GM11168 (cell line): ENCODE data around the gene PTPN7.

ENCODE experiments used
- in situ Hi-C: fragments of 300-500 bp; cut with MboI; formaldehyde crosslinking; loops from one replicate; pipeline ENCODE4 v1.12.0; 2022; ENCODE audit warnings: low sequenced_read_pairs; ENCODE audit not compliant: unreplicated experiment

The PTPN7 gene

DNA sequence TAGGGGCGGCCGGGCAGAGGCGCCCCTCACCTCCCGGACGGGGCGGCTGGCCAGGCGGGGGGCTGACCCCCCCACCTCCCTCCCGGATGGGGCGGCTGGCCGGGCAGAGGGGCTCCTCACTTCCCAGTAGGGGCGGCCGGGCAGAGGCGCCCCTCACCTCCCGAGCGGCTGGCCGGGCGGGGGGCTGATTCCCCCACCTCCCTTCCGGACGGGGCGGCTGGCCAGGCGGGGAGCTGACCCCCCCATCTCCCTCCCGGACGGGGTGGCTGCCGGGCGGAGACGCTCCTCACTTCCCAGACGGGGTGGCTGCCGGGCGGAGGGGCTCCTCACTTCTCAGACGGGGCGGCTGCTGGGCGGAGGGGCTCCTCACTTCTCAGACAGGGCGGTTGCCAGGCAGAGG lies 31.0 kb upstream of the PTPN7 start:
- in situ Hi-C loops: loop anchor here (25.0 kb wide), 1 partner anchor 496 kb away; no protein-coding TSS in a partner anchor

DNA sequence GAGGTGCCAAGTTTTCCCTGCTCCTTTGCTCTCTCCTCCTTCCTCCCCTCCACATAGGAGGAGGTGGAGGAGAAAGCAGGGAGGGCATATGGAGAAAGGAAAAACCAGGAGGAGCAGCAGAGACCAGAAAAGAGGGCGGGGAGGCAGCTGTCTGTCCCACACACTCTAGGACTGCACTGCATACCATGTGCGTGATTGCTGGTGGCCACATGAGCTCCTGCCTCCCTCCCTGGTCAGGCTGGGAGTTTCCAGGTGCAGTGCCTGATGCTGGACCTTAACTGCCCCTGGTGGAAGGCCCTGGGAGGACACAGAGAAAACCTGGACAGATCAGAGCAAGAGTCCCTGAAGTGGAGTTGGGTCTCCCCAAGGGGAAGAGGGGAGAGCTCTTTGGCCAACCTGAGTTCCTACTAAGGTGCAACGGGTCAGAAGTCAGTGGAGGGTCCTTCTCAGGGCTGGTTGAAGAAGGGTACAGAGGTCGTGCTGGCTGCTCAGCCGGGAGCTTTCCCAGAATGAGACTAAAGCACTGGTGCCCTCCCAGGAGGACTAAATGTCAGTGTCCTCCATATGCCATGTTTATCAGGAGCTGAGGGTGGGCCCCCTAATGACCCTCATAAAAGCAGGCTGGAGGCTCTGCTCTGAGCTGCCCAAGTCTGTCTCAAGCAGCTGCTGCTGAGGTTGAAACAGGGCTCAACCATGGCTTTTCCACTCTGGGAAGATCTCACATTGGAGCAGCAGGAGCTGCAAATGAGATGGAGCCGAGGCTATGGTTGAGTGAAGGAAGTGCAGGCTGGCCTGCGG lies 29.7 kb upstream of the PTPN7 start:
- in situ Hi-C loops: loop anchor here (25.0 kb wide), 1 partner anchor 497 kb away; no protein-coding TSS in a partner anchor

- in situ Hi-C loops: loop anchor here (25.0 kb wide), 1 partner anchor 498 kb away; no protein-coding TSS in a partner anchor
These were observed 28.8 kb upstream of the PTPN7 start for GRCh38 chr1:202189001-202189790.

DNA sequence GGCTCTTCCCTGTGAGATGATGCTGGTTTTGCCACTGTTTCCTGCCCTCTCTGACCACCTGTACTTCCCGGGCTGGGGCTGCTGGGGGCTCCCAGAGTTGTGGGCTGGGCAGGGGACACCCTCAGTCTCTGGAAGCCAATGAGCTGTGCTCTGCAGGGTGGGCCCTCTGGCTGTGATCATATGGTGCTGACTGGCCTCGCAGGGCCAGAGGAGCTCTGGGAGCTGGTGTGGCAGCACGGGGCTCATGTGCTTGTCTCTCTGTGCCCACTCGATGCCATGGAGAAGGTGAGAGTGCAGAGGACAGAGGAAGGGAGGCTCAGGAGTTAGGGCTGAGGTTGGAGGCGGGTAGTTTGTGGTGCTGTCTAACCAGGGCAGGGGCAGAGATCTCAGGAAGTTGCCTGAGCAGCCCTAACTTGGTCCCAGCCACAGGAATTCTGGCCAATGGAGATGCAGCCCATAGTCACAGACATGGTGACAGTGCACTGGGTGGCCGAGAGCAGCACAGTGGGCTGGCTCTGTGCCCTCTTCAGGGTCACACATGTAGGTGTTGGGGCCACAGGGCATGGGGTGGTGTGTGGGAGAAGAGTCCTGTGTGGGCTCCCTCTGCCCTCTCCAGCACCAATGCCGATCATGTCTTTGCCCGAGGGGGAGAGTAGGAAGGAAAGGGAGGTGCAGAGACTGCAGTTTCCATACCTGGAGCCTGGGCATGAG lies 27.4 kb upstream of the PTPN7 start:
- in situ Hi-C loops: loop anchor here (25.0 kb wide), 1 partner anchor 499 kb away; no protein-coding TSS in a partner anchor

DNA sequence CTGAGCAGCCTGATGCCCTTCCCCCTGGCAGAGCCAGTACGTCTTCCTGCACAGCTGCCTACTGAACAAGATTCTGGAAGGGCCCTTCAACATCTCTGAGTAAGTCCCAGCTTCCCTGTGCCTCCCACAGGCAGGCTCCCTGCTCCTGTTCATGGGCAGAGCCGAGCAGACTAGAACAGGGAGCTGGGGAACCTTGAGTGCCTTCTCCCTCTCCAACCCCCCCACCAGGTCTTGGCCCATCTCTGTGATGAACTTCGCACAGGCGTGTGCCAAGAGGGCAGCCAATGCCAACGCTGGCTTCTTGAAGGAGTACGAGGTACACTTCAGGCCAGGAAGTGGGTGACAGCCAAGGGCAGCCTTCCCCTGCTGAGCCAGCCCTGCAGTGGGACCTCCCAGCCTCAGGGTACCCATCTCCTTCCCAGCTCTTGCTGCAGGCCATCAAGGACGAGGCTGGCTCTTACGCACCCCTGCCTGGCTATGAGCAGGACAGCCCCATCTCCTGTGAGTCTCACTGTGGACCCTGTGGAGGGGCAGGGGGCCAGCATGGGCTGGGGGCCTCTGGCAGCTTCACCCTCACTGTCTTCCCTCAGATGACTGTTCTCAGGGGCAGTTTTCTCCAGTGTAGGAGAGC lies 26.8 kb upstream of the PTPN7 start:
- in situ Hi-C loops: loop anchor here (25.0 kb wide), 1 partner anchor 500 kb away; no protein-coding TSS in a partner anchor

- in situ Hi-C loops: loop anchor here (25.0 kb wide), 1 partner anchor 501 kb away; no protein-coding TSS in a partner anchor
These were observed 25.9 kb upstream of the PTPN7 start for GRCh38 chr1:202186327-202186726.

GRCh38 chr1:202184750-202185460 lies 24.5 kb upstream of the PTPN7 start:
- in situ Hi-C loops: loop anchor here (25.0 kb wide), 1 partner anchor 502 kb away; no protein-coding TSS in a partner anchor

DNA sequence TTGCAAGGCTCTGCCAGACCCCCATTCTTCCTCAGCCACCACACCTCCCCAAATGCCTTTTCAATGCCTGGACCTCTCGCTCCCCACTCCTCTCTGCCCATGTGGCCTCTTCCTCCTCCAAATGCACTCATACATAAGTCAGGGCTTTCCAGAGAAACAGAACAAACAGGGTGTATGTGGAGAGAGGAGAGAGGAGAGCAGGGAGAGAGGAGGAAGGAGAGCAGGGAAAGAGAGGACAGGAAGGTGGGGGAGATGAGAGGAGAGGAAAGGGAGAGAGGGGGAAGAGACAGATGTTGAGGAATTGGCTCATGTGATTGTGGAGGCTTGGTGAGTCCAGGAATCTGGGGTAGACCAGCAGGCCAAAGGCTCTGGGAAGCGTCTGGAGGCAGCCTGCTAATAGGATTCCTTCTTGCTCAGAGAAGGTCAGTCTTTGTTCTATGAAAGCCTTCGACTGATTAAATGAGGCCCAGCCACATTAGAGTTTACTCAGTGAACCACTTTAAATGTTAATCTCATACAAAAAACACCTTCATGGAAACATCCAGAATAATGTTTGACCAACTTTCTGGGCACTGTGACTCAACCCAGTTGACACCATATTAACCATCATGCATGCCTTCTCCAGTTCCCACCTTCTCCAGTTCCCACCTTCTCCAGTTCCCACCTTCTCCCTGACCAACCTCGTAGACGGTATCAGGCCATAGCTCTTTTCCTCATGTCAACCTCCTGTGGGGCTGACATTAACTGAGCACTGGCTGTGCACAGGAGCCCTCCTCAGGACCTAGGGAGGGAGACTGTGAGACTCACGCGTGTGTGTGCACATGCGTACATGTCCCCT lies 21.9 kb upstream of the PTPN7 start:
- in situ Hi-C loops: loop anchor here (25.0 kb wide), 1 partner anchor 505 kb away; no protein-coding TSS in a partner anchor

GRCh38 chr1:202181586-202181985 lies 21.2 kb upstream of the PTPN7 start:
- in situ Hi-C loops: loop anchor here (25.0 kb wide), 1 partner anchor 506 kb away; no protein-coding TSS in a partner anchor

GRCh38 chr1:202180751-202181139 lies 20.3 kb upstream of the PTPN7 start:
- in situ Hi-C loops: loop anchor here (25.0 kb wide), 1 partner anchor 507 kb away; no protein-coding TSS in a partner anchor

GRCh38 chr1:202179828-202180750 lies 19.7 kb upstream of the PTPN7 start:
- in situ Hi-C loops: loop anchor here (25.0 kb wide), 1 partner anchor 507 kb away; no protein-coding TSS in a partner anchor

DNA sequence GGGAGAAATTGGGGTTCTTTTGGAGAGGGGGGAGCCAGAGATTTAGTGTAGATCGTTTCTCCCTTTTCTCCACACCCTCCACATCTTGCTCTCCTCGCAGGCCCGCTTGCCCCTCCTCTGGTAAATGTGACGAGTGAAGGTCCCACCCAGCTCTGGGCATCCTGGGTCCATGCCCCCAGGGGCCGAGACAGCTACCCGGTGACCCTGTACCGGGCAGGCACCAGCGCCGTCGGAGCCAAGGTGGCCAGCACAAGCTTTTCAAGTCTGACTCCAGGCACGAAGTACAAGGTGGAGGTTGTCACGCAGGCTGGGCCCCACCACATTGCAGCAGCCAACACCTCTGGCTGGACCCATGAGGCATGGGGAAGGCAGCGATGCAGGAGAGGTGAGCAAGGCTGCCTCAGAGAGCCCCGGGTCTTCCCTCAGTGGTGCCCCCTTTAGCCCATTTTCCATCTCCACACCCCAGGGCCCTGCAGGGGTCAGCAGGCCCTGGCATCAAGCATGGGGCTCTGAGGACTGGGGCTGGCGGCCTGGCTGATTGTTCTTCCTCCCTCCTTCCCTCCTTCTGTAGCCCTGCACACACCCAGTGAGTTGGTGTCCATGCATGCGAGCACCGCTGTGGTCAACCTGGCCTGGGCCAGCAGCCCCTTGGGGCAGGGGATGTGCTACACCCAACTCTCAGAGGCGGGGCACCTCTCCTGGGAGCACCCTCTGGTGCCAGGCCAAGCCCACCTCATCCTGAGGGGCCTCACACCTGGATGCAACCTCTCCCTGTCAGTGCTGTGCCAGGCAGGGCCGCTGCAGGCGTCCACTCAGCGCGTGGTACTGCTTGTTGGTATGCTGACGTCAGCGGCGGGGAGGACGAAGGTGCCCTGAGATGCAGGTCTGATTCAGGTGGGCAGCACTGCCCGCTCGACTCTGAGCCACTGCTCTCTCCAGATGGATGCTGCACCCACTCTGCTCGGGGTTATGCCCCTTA lies 16.8 kb upstream of the PTPN7 start:
- in situ Hi-C loops: loop anchor here (25.0 kb wide), 1 partner anchor 510 kb away; no protein-coding TSS in a partner anchor

- in situ Hi-C loops: no loop called here
These were observed 13.6 kb upstream of the PTPN7 start for GRCh38 chr1:202173993-202174392.

DNA sequence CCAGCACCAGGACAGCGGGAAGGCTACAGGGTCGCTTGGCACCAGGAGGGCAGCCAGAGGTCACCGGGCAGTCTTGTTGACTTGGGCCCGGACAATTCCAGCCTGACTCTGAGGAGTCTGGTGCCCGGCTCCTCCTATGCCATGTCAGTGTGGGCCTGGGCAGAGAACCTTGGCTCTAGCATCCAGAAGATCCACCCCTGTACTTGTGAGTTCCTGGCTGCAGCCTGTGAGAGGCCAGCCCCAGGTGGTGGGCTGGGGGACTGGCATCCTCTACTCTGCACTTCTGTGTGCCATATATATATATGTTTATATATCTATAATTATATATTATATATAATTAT lies 11.6 kb upstream of the PTPN7 start:
- in situ Hi-C loops: no loop called here

- in situ Hi-C loops: no loop called here
These were observed 11.1 kb upstream of the PTPN7 start for GRCh38 chr1:202171292-202172014.
